NK-92 treated with Interleukin-12 subunit alpha and Interleukin-12 subunit beta, amount 100 ng/mL, for 24 hours (cell line): Measurements from ENCODE around the gene KCNK15.
A peak's percentile ranks its signal among the peaks of the same experiment; 100 is the strongest.

ENCODE experiments used
- DNase-seq: peaks from one replicate; lab custom pipeline; 2025; lab: John Stamatoyannopoulos, UW

The KCNK15 gene

GRCh38 chr20:44736170-44737021 is 9.3 kb upstream of the KCNK15 start:
- DNase-seq = no peak

- DNase-seq = no peak
These were observed 8.5 kb upstream of the KCNK15 start for GRCh38 chr20:44737116-44737515.

GRCh38 chr20:44738813-44739477 is 6.7 kb upstream of the KCNK15 start:
- DNase-seq = peak; percentile 13

- no peak for DNase-seq
These were observed 5.7 kb upstream of the KCNK15 start for GRCh38 chr20:44739942-44740341.

- DNase-seq = no peak
These were observed 3.2 kb upstream of the KCNK15 start for GRCh38 chr20:44742304-44743079.

GRCh38 chr20:44743080-44743701 is 2.5 kb upstream of the KCNK15 start:
- no peak for DNase-seq

- no peak for DNase-seq
These were observed 1.6 kb upstream of the KCNK15 start for GRCh38 chr20:44743916-44744655.

GRCh38 chr20:44745122-44745597 is 505 bp upstream of the KCNK15 start:
- DNase-seq = no peak

GRCh38 chr20:44746367-44747165 is 901 bp downstream of the KCNK15 start:
- DNase-seq = no peak

- no peak for DNase-seq
These were observed 1.7 kb downstream of the KCNK15 start for GRCh38 chr20:44747166-44748004.

GRCh38 chr20:44748005-44748370 is 2.3 kb downstream of the KCNK15 start:
- no peak for DNase-seq

- no peak for DNase-seq
These were observed 4.6 kb downstream of the KCNK15 start for GRCh38 chr20:44750081-44750805.

GRCh38 chr20:44752099-44752931 is 6.7 kb downstream of the KCNK15 start:
- DNase-seq = no peak

- DNase-seq = no peak
These were observed 8.9 kb downstream of the KCNK15 start for GRCh38 chr20:44754554-44754953.

- DNase-seq = no peak
These were observed 10.5 kb downstream of the KCNK15 start for GRCh38 chr20:44756011-44756688.

- no peak for DNase-seq
These were observed 11.3 kb downstream of the KCNK15 start for GRCh38 chr20:44756956-44757355.
